Activated CD8-positive, alpha-beta memory T cell treated with anti-CD3 and anti-CD28 coated beads, Interleukin-2, amount 50 U/mL, for 24 hours (primary cell): Measurements from ENCODE around the gene NPAS3.

ENCODE experiments used
- DNase-seq: peaks from one replicate; pipeline ENCODE4 v3.0.0-alpha.2; 2020; ENCODE audit errors: extremely low read depth

The NPAS3 gene

DNA sequence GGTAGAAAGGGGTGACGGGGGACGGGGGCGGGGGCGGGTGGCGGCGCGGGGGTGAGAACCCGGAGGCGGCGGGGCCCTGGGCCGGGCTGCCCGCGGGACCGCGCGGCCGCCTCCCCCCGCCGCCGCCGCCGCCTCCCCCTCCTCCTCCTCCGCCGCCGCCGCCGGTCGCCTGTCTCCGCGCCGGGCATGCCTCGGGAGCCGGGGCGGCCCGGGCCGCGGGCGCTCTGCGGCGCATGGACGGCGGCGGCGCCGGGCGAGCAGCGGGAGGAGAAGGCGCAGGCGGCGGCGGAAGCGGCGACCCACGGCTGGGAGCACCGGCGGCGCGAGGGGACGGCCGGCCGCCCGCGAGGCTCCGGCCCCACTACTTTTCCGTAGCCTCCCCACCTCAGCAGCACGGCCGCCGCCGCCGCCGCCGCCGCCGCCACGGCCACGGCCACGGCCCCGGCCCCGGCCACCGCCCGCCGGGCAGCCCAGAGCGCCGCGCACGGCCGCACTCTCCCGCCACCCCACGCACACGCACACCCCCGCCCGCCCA, at the start of gene NPAS3:
Gene NPAS3 (plus strand): TSS at position 161 of the 535 bp plus-strand sequence.
- no peak for DNase-seq

DNA sequence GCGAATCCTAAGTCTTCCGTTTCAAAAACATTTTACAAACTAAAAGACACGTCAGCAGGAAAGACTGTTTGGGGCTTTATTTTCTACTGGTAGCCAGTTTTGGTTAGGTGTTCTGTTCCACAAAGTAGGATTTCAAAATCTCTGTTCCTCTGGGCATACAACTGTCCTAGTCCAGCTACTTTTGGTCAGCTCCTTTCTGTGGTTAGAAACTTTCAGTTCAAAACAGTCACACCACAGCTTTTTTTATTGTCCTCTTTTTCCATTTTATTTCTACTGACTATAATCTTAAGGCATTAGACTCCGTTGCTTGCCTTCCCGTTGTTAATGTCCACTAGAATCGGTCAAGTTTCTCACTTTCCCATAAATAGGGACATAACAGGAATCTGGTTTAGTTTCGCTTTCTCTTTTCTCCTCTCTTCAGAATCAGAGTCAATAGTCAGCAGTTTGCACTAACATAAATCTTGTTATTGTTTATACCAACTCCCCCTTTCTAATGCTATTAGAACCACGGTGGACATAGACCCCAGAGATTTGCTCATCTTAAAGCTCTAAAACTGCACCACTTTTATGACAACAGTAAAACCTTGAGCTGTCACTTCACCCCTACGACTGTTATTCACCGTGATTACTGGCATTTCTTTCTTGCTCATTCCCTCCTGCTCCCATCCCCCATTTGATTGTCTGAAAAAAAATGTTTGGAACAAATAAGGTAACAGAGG, 41.5 kb upstream of the NPAS3 start:
- no peak for DNase-seq

DNA sequence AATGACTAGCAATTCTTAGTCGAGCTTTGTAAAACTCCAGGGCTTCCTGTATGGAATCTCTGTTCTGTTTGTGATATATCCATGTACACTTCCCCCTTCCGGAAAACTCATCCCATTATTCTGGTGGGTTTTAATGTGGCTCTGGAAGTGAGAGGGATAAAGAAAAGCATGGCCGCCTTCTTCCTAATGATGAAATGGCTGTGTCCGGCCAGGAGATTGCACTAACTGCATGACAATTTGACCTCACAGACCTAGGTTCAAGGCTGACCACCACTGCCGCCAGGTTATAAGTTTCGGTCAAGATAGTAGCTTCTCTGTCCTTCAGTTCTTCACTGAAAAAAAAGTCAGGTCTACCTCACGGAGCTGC, 41.0 kb upstream of the NPAS3 start:
- DNase-seq: no peak

GRCh38 chr14:32898876-32899275, 39.8 kb upstream of the NPAS3 start:
- no peak for DNase-seq

DNA sequence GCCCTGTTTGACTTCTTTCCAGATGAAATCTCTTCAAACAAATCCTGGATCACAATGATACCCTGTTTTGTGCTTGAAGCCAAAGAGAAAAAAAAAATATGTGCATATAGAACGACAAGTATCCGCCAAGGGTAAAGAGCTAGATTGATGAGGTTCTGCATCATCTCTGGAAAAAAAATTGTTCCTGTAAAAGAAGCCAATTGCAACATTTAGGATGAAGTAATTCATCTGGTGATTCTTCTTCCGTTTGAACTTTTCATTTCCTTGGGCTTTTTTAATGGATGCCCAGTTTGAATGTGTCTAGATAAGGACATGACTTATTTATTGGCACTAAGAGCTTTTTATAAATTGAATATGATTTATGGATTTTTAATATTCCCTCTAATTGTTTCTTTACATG, 38.1 kb upstream of the NPAS3 start:
- DNase-seq: no peak

GRCh38 chr14:32905013-32905412, 33.7 kb upstream of the NPAS3 start:
- DNase-seq: no peak

DNA sequence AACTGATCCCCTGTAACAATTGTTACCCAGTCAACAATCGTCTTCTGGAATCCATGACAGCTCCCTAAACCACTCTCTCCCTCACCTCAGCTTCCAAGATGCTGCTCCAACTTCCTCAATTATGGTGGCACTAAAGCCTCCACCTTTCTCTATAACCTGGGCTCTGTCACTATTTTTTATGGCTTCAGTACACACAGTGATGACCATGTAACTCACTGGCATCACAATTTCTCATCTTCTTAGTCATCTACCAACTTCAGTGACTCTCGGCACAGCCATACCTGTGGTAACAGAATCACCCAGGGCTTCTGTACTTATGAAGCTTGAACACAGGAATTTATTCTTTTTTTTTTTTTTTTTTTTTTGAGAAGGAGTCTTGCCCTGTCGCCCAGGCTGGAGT, 32.0 kb upstream of the NPAS3 start:
- DNase-seq: no peak

DNA sequence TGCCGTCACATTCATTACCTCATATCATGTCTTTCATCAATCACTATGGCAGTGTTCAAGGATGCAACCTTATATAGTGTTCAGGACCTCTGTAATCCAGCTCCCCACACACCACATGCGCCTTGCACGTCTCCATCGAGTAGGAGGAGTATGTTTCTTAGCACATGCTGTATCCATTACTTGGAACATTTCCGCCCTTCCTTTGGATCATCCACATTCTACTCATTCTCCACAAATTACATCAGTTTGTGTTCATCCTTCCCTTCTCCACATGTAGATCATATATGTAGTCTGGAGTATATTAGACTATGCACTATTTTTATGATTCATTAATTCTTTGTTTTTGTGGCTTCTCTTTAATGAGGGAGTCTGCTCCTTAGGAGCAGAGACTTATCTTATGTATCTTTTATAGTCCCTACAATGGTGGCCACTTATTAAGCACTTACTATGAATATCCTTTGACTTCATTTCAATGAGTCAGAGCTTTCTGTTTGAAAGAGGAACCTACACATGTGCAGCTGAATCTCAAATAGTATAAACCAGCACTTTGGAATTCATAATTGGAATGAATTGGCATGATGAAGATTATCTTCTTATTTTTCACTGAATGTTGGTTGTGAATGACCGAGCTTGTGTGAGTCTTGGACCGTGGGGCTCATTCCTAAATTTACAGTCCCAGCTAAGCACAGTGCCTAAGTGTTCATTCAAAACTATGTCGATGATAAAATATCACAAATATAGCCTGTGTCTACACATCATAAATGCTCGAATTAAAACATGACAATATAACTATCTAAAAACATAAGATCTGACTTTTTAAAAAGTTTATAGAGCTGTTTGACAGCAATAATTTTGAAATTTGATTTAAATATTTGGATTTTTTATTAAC, 30.2 kb upstream of the NPAS3 start:
- DNase-seq: no peak

- DNase-seq: no peak
Observed at GRCh38 chr14:32913725-32914124, 25.0 kb upstream of the NPAS3 start.

DNA sequence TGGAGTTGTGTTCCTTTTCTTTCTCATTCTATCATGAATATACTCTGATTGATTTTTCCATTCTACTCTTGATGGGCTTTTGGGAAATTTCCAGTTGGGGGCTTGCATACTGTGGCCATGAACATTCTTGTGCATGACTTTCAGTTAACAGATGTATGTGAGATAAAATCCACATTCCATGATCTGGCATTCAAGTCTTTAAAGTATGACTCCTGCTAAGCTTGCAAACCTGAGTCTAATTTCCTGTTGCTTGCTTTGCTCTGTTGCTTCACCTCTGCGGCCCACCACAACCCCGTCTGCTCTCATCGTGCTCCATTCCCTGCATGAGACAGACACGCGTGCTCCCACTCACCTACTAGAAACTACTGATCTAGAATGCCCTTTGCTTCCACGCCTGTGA, 24.3 kb upstream of the NPAS3 start:
- DNase-seq: no peak

- DNase-seq: no peak
Observed at GRCh38 chr14:32920696-32921276, 17.9 kb upstream of the NPAS3 start.

DNA sequence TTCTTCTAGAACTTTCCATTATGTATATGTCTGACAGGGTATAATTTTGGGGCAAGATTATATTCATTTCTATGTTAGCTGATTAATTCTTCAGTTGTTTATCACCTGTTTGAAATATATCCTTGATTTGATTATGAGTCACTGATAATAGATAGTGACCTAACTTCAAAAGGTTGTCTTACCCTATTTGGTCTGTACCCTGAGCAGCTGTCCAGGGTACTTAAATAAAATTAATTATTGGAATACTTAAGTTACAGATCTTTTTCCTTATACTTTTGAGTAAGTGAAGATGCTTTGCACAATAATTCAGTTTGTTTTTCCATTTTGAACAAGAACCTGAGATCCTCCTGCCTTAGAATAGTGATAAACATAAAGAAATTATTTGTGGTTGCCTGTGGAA, 13.2 kb upstream of the NPAS3 start:
- DNase-seq: no peak

GRCh38 chr14:32932302-32932913, 6.3 kb upstream of the NPAS3 start:
- DNase-seq: no peak

GRCh38 chr14:32932914-32933628, 5.6 kb upstream of the NPAS3 start:
- no peak for DNase-seq

GRCh38 chr14:32933629-32934072, 5.0 kb upstream of the NPAS3 start:
- no peak for DNase-seq

DNA sequence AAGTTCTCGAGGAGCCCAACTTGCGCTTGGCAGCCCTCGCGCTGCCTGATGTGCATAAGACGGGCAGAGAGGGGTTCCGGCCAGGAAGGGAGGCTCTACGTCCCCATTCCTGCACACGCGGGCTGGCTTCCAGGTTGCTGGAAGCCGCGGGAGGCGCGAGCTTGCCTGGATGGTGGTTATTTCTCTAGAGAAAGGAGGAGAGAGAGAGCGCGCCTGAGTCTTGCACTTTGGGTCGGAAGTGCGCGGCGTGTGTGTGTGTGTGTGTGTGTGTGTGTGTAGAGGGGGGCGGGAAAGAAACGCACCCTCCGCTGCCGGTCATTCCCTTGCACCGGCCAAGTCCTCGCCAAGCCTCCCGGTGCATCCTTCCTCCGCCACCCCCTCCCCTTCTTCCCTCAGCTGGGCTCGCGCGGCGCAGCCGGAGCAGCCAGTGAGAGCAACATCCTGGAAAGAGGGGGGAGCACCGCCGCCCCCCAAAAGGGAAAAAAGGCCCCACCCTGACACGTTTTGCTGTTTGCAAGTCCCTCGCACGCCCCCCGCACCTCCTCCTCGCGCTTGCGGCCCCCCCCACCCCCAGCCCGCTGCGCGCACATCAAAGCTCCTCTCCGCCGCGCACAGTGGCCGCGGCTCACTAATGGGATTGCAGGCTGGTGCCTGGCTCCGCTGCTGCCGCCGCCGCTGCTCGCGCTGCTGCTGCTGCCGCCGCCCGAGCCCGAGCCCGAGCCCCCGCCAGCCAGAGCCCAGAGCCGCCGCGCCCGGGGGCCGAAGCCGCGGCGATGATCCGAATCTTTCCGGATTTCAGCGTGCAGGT, 4.4 kb upstream of the NPAS3 start:
- DNase-seq: no peak

DNA sequence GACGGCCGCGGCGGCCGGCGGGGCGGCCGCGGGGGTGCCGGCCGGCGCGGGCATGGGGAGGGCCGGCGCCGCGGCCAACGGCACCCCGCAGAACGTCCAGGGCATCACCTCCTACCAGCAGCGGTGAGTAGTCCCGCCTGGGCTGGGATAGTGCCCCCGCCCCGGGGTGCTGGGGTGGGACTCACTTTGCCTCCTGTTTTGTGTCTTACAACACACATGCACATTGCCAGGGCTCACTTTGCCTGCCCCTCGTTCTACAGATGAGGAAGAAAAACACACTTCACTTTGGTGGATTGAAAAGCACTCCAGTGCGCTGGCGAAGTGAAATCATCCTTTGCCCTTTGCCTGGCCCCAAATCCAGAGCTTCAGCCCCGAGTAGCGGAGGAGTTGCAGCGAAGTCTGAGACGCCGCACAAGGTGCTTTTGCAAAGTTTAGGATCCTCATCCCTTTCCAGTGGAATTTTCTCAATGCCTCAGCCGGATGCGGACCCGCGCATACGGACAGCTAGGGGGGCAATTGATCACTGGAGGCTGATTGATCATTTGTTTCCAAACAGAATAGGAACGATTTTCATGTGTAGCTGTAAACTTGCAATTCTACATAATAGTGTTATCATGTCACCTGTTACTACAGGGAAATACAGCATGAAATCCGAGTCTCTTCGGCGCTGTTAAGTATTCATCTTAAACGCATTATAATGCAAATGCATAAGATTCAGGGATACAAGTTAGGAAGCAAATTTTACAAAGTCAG, 3.6 kb upstream of the NPAS3 start:
- no peak for DNase-seq

- no peak for DNase-seq
Observed at GRCh38 chr14:32939254-32940065, 781 bp downstream of the NPAS3 start.

DNA sequence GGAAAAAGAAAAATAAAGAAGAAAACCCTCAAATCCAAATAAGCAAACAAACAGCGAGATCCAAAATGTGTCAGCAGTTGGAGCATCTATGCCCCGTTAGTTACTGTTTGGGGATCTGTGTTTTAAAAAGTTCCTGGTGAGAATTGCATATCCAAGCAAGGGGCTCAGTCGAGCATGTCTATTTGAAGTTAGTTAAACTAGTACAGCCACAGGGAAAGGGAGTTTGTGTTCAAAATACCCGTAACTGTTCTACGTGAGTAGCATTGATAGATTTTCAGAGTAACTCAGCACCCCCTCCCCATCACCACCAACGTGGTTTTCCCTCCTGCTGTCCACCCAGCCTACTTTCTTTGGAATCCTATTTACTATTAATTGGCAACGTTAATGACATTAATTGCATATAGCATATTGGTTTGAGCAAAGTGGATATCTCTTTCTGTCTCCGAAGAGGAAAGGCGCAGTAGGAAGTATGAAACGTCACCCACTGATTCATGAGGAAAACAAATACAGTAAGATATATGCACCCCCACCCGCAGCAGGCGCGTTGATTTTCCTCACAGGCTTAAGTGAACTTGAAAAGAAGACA, 1.5 kb downstream of the NPAS3 start:
- DNase-seq: no peak
